Bronchial epithelial cell (primary cell): ENCODE data around the gene TYMS. TPM values are rescaled to one million over a fixed set of nuclear protein-coding genes. Genes with fewer than 3 reads are reported as not detected.
"Not testable (repeated sequence)": the region's sequence is repeated elsewhere in the genome, so short reads cannot be mapped to it uniquely, and the experiment has no call there.

Experiments used
- DNase-seq: peaks from one replicate; pipeline ENCODE4 v3.0.0-alpha.2; 2010; ENCODE audit warnings: low read depth
- FAIRE-seq: peaks from 2 replicates; lab custom pipeline; 2011; peaks lifted over from hg19 to GRCh38; lab: Jason Lieb, UNC
- H3K27me3 ChIP-seq: 2 replicates; pipeline ENCODE4 v1.5.1; 2011; ENCODE audit warnings: low read length; ENCODE audit not compliant: control insufficient read depth, insufficient read depth
- H3K36me3 ChIP-seq: 2 replicates; pipeline ENCODE4 v1.5.1; 2011; ENCODE audit warnings: low read length; ENCODE audit not compliant: control insufficient read depth, insufficient read depth
- H3K4me3 ChIP-seq: 2 replicates; pipeline ENCODE4 v1.5.1; 2011; ENCODE audit warnings: mild to moderate bottlenecking, low read depth, low read length, control low read depth
- total RNA-seq: library from RNA; depleted of rRNA; stranded (reverse); fragments of >200 nt; gene quantifications from 2 replicates; pipeline ENCODE4 v1.2.1, GENCODE V29; 2014
- TF ChIP-seq, protein P1 (sequence below): IDR thresholded peaks from 2 replicates; pipeline ENCODE4 v1.5.1; 2011; ENCODE audit warnings: mild to moderate bottlenecking, moderate library complexity, low read length, control low read depth, inconsistent platforms; ENCODE audit not compliant: insufficient read depth, severe bottlenecking

The TYMS gene
- total RNA-seq, 1 donor from 2014 or later = 5.5 TPM

DNA sequence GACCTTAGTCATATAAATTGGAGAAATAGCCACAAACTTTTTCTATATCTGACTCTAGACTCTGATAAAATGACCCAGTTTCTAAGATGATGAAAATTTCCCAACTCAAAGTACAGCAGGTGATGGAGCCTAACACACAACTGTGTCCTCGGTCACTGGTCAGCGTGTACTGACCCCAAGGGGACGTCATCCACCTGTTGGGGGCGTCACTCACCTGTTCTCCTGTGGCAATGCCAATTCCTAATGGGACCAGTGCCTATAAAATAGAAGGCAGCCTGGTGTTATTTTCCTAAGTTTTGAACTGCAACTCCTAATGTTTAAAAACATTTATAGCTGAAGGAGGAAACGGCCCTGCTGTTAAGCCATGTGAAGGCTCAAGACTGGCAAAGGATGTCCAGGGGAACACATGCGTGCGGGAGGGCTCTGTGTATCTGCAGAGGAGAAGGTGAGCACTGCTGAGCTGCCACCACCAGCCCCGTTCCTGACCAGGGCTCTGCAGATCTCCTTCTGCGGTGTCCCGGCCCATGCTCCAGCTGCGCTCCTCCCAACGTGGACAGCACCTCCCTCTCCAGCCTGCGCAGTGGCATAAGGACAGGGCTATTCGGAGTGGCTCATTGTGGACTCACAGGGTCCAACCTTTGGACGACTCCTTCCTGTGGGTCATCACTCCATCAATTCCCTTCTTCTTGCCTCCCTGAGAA is 21.2 kb downstream of the TYMS start:
- no peak for DNase-seq
- H3K36me3 ChIP-seq = peaks cover 28% of the 10 kb centered on the region
- TF ChIP-seq, protein P1, sequence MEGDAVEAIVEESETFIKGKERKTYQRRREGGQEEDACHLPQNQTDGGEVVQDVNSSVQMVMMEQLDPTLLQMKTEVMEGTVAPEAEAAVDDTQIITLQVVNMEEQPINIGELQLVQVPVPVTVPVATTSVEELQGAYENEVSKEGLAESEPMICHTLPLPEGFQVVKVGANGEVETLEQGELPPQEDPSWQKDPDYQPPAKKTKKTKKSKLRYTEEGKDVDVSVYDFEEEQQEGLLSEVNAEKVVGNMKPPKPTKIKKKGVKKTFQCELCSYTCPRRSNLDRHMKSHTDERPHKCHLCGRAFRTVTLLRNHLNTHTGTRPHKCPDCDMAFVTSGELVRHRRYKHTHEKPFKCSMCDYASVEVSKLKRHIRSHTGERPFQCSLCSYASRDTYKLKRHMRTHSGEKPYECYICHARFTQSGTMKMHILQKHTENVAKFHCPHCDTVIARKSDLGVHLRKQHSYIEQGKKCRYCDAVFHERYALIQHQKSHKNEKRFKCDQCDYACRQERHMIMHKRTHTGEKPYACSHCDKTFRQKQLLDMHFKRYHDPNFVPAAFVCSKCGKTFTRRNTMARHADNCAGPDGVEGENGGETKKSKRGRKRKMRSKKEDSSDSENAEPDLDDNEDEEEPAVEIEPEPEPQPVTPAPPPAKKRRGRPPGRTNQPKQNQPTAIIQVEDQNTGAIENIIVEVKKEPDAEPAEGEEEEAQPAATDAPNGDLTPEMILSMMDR = no peak
- H3K4me3 ChIP-seq = no peak overlapping the region
- FAIRE-seq = no peak
- no peaks in the 10 kb centered on the region for H3K27me3 ChIP-seq

- TF ChIP-seq, protein P1 = no peak
- Histone ChIP-seq H3K4me3 (no peak overlapping the region), H3K36me3 (peaks cover 29% of the 10 kb centered on the region), H3K27me3 (no peaks in the 10 kb centered on the region)
- FAIRE-seq = no peak
- no peak for DNase-seq
These were observed 22.1 kb downstream of the TYMS start for GRCh38 chr18:679516-679915.

- Histone ChIP-seq H3K4me3 (no peak overlapping the region), H3K36me3 (peaks cover 28% of the 10 kb centered on the region), H3K27me3 (no peaks in the 10 kb centered on the region)
- no peak for FAIRE-seq
- DNase-seq = no peak
- TF ChIP-seq, protein P1 = no peak
These were observed 22.9 kb downstream of the TYMS start for GRCh38 chr18:680392-680791.

DNA sequence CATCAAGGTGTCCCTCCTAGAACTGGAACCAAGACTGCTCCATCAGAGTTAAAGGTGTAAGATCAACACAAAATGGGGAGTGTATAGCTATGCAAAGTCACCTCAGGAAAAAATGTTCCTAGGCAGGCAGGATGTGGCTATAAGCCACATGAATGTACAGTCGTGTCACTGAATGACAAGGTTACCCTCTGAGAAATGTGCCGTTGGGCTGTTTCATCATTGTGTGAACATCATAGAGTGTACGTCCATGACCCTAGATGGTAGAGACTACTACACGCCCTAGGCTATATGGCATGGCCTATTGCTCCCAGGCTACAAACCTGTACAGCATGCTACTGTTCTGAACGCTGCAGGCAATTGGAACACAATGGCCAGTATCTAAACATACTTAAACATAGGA is 24.5 kb downstream of the TYMS start:
- DNase-seq (no peak), FAIRE-seq (no peak)
- Histone ChIP-seq H3K4me3 (no peak overlapping the region), H3K36me3 (peaks cover 27% of the 10 kb centered on the region), H3K27me3 (no peaks in the 10 kb centered on the region)
- TF ChIP-seq, protein P1 = no peak

- not testable (repeated sequence) for H3K4me3 ChIP-seq, DNase-seq, FAIRE-seq, H3K27me3 ChIP-seq
- H3K36me3 ChIP-seq = peaks cover 27% of the 10 kb centered on the region
These were observed 25.0 kb downstream of the TYMS start for GRCh38 chr18:682416-682815.

- H3K36me3 ChIP-seq = peaks cover 27% of the 10 kb centered on the region
- no peak overlapping the region for H3K4me3 ChIP-seq
- FAIRE-seq (no peak), DNase-seq (no peak)
- H3K27me3 ChIP-seq = no peaks in the 10 kb centered on the region
- TF ChIP-seq, protein P1 = no peak
These were observed 25.4 kb downstream of the TYMS start for GRCh38 chr18:682833-683232.
